OCI-LY1 (cell line): ENCODE results near the gene THUMPD3.

Source experiments
- H2AFZ ChIP-seq: fragments of 200-600 bp; sonication (generic), shearing (Covaris generic); 2 replicates; pipeline ENCODE4 v1.6.0; 2014; ENCODE audit warnings: antibody characterized with exemption, mild to moderate bottlenecking, low read length
- H3F3A ChIP-seq: fragments of 200-600 bp; sonication (generic), shearing (Covaris generic); 2 replicates; pipeline ENCODE4 v1.6.0; 2014; ENCODE audit warnings: mild to moderate bottlenecking, antibody characterized with exemption, low read length, moderate library complexity; ENCODE audit not compliant: insufficient read depth
- H3K27ac ChIP-seq: fragments of 200-600 bp; sonication (generic); 2 replicates; pipeline ENCODE4 v1.5.1; 2014; ENCODE audit warnings: low read length, mixed run types, mild to moderate bottlenecking, low read depth; ENCODE audit not compliant: poor library complexity, severe bottlenecking
- H3K27me3 ChIP-seq: fragments of 200-600 bp; sonication (generic); 2 replicates; pipeline ENCODE4 v1.6.0; 2014; ENCODE audit warnings: antibody characterized with exemption, mild to moderate bottlenecking, low read length, moderate library complexity; ENCODE audit not compliant: insufficient read depth
- H3K36me3 ChIP-seq: fragments of 200-600 bp; sonication (generic); 2 replicates; pipeline ENCODE4 v1.6.1; 2014; ENCODE audit warnings: mild to moderate bottlenecking, antibody characterized with exemption, low read length, moderate library complexity, mixed read lengths; ENCODE audit not compliant: insufficient read depth
- H3K4me1 ChIP-seq: fragments of 200-600 bp; sonication (generic); 2 replicates; pipeline ENCODE4 v1.5.1; 2014; ENCODE audit warnings: mild to moderate bottlenecking, low read length, moderate library complexity; ENCODE audit not compliant: insufficient read depth, severe bottlenecking
- H3K4me2 ChIP-seq: fragments of 200-600 bp; sonication (generic), shearing (Covaris generic); 2 replicates; pipeline ENCODE4 v1.6.1; 2014; ENCODE audit warnings: low read length
- H3K4me3 ChIP-seq: fragments of 200-600 bp; sonication (generic); 2 replicates; pipeline ENCODE4 v1.5.1; 2014; ENCODE audit warnings: low read length, low read depth, mild to moderate bottlenecking, mixed read lengths; ENCODE audit not compliant: poor library complexity, severe bottlenecking
- H3K79me2 ChIP-seq: fragments of 200-600 bp; shearing (Covaris generic); 2 replicates; pipeline ENCODE4 v1.6.1; 2016; ENCODE audit warnings: mixed run types, low read length, mixed read lengths; ENCODE audit not compliant: insufficient read depth
- H3K9ac ChIP-seq: fragments of 200-600 bp; sonication (generic), shearing (Covaris generic); 2 replicates; pipeline ENCODE4 v1.6.1; 2014; ENCODE audit warnings: mild to moderate bottlenecking, low read length, mixed read lengths
- H3K9me2 ChIP-seq: fragments of 200-600 bp; sonication (generic), shearing (Covaris generic); 2 replicates; pipeline ENCODE4 v1.6.1; 2014; ENCODE audit warnings: low read depth, mild to moderate bottlenecking, low read length, mixed read lengths
- H3K9me3 ChIP-seq: fragments of 200-600 bp; shearing (Covaris generic); 2 replicates; pipeline ENCODE4 v1.6.1; 2014; ENCODE audit warnings: low read length, mixed read lengths
- H4K20me1 ChIP-seq: fragments of 200-600 bp; sonication (generic), shearing (Covaris generic); 2 replicates; pipeline ENCODE4 v1.6.0; 2016; ENCODE audit warnings: mild to moderate bottlenecking, low read length; ENCODE audit not compliant: insufficient read depth
- EZH2 ChIP-seq: fragments of 200-600 bp; sonication (generic), shearing (Covaris generic); IDR thresholded peaks from 2 replicates; pipeline ENCODE4 v1.8.0; 2017; ENCODE audit warnings: borderline replicate concordance, mixed run types, mild to moderate bottlenecking, antibody characterized with exemption, low read length, moderate library complexity, mixed read lengths
- TF ChIP-seq, protein P1 (sequence below): fragments of 200-600 bp; sonication (generic), shearing (Covaris generic); IDR thresholded peaks from 2 replicates; pipeline ENCODE4 v1.5.1; 2017; ENCODE audit warnings: mild to moderate bottlenecking, antibody characterized with exemption, low read length, moderate library complexity, mixed read lengths

THUMPD3 gene

GRCh38 chr3:9343115-9343514 lies 19.7 kb upstream of the THUMPD3 start:
- Histone ChIP-seq H3K27ac (no peak overlapping the region), H3K4me2 (no peak overlapping the region), H3K27me3 (no peaks in the 10 kb centered on the region), H3F3A (no peaks in the 10 kb centered on the region), H3K9ac (no peak overlapping the region), H3K79me2 (no peaks in the 10 kb centered on the region), H4K20me1 (no peaks in the 10 kb centered on the region), H3K9me2 (no peaks in the 10 kb centered on the region), H3K36me3 (no peaks in the 10 kb centered on the region), H3K4me1 (no peaks in the 10 kb centered on the region), H3K9me3 (no peaks in the 10 kb centered on the region), H2AFZ (no peak overlapping the region), H3K4me3 (no peak overlapping the region)
- TF ChIP-seq, protein P1, sequence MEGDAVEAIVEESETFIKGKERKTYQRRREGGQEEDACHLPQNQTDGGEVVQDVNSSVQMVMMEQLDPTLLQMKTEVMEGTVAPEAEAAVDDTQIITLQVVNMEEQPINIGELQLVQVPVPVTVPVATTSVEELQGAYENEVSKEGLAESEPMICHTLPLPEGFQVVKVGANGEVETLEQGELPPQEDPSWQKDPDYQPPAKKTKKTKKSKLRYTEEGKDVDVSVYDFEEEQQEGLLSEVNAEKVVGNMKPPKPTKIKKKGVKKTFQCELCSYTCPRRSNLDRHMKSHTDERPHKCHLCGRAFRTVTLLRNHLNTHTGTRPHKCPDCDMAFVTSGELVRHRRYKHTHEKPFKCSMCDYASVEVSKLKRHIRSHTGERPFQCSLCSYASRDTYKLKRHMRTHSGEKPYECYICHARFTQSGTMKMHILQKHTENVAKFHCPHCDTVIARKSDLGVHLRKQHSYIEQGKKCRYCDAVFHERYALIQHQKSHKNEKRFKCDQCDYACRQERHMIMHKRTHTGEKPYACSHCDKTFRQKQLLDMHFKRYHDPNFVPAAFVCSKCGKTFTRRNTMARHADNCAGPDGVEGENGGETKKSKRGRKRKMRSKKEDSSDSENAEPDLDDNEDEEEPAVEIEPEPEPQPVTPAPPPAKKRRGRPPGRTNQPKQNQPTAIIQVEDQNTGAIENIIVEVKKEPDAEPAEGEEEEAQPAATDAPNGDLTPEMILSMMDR = no peak

- no peak overlapping the region for H3K4me2 ChIP-seq
Measured at GRCh38 chr3:9345041-9345440, 17.8 kb upstream of the THUMPD3 start.

DNA sequence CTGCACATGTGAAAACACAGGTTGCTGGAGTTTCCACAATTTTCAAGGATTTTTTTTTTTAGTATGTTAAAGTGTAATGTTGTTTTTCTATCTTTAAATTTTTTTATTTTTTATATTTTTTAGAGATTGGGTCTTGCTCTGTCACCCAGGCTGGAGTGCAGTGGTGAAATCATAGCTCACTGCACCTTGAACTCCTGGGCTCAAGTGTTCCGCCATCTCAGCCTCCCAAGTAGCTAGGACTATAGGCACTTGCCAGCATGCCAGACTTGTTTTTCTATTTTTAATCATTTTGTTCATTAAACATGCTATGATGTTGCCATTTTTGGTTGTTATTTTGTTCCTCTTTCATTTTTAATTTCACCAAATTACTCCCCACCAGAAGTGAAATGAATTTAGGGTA lies 16.7 kb upstream of the THUMPD3 start:
- Histone ChIP-seq H3K4me2 (no peak overlapping the region), H2AFZ (no peak overlapping the region), H3F3A (no peaks in the 10 kb centered on the region), H3K4me3 (no peak overlapping the region), H3K9me3 (no peaks in the 10 kb centered on the region), H3K36me3 (no peaks in the 10 kb centered on the region), H3K9ac (no peak overlapping the region), H3K79me2 (no peaks in the 10 kb centered on the region), H3K4me1 (no peaks in the 10 kb centered on the region), H3K27ac (no peak overlapping the region), H3K27me3 (no peaks in the 10 kb centered on the region), H4K20me1 (no peaks in the 10 kb centered on the region), H3K9me2 (no peaks in the 10 kb centered on the region)
- TF ChIP-seq, protein P1 = no peak
- TF ChIP-seq EZH2 = no peak

More at GRCh38 chr3:9345041-9345440, 17.8 kb upstream of the THUMPD3 start:
- H3K9me2 ChIP-seq = no peaks in the 10 kb centered on the region
- no peaks in the 10 kb centered on the region for H3K9me3 ChIP-seq
- no peaks in the 10 kb centered on the region for H3K27me3 ChIP-seq
- H3K36me3 ChIP-seq = no peaks in the 10 kb centered on the region
- H3K79me2 ChIP-seq = no peaks in the 10 kb centered on the region
- no peak overlapping the region for H3K4me3 ChIP-seq
- no peaks in the 10 kb centered on the region for H4K20me1 ChIP-seq
- no peak overlapping the region for H2AFZ ChIP-seq
- no peaks in the 10 kb centered on the region for H3K4me1 ChIP-seq
- TF ChIP-seq EZH2 = no peak
- TF ChIP-seq, protein P1 = no peak
- H3K27ac ChIP-seq = no peak overlapping the region
- H3K9ac ChIP-seq = no peak overlapping the region
- no peaks in the 10 kb centered on the region for H3F3A ChIP-seq
